ENCODE results near the gene KCNT1. TPM values are rescaled to one million over a fixed set of nuclear protein-coding genes. Genes with fewer than 3 reads are reported as not detected.

Gene KCNT1
- total RNA-seq, 1 experiment from 2014 or later: 0.17 TPM

- ChIA-PET RAD21 (ENCODE audit: low non-redundant PET in 1 of 2, low total read pairs in 2 of 2, uncharacterized antibody in 2 of 2, unreplicated experiment in 2 of 2) (no interaction called here), POLR2A (no interaction called here), CTCF (no interaction called here)
- no TSS peak for BruUV-seq (replicated peaks)
- H3K9ac ChIP-seq (ENCODE audit: low read length): no peak overlapping the region
- no peaks in the 10 kb centered on the region for H3K9me3 ChIP-seq (ENCODE audit: control insufficient read depth in 1 of 2, insufficient read depth in 1 of 2, low read depth in 1 of 2, low read length in 2 of 2)
- peaks cover 14% of the 10 kb centered on the region; the same call in 1 of the 2 replicates for H3K27me3 ChIP-seq (ENCODE audit: insufficient read depth, low read length)
- H3K9me2 ChIP-seq (ENCODE audit: insufficient read depth): no peaks in the 10 kb centered on the region
- DNase-seq (ENCODE audit: low read depth, low spot score): no peak
- no peak for TF ChIP-seq TCF7L2 (IDR thresholded peaks at IDR 0.05; ENCODE audit: borderline replicate concordance, extremely low read depth, insufficient read depth, insufficient read length)
- TF ChIP-seq ELF1 (IDR thresholded peaks at IDR 0.05; ENCODE audit: borderline replicate concordance, low read depth): no peak
- TF ChIP-seq SIN3A (IDR thresholded peaks at IDR 0.05; ENCODE audit: low read depth): no peak
- TF ChIP-seq CBX3 (IDR thresholded peaks at IDR 0.05; ENCODE audit: low read depth): no peak
- TF ChIP-seq, protein P1, sequence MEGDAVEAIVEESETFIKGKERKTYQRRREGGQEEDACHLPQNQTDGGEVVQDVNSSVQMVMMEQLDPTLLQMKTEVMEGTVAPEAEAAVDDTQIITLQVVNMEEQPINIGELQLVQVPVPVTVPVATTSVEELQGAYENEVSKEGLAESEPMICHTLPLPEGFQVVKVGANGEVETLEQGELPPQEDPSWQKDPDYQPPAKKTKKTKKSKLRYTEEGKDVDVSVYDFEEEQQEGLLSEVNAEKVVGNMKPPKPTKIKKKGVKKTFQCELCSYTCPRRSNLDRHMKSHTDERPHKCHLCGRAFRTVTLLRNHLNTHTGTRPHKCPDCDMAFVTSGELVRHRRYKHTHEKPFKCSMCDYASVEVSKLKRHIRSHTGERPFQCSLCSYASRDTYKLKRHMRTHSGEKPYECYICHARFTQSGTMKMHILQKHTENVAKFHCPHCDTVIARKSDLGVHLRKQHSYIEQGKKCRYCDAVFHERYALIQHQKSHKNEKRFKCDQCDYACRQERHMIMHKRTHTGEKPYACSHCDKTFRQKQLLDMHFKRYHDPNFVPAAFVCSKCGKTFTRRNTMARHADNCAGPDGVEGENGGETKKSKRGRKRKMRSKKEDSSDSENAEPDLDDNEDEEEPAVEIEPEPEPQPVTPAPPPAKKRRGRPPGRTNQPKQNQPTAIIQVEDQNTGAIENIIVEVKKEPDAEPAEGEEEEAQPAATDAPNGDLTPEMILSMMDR (IDR thresholded peaks at IDR 0.05 in 2 of 3, conservative IDR thresholded peaks at IDR 0.05 in 1 of 3; ENCODE audit: borderline replicate concordance in 1 of 3, insufficient read depth in 1 of 3, low read depth in 2 of 3, low read length in 2 of 3): no peak
- TF ChIP-seq EZH2 (IDR thresholded peaks at IDR 0.05): no peak
- no peak for TF ChIP-seq RAD21 (IDR thresholded peaks at IDR 0.05; ENCODE audit: low read depth)
- TF ChIP-seq ZBTB33 (IDR thresholded peaks at IDR 0.05; ENCODE audit: extremely low read depth, insufficient replicate concordance, low read length): no peak
- TF ChIP-seq ATF3 (IDR thresholded peaks at IDR 0.05): no peak
- TF ChIP-seq YY1 (IDR thresholded peaks at IDR 0.05; ENCODE audit: extremely low read depth, insufficient replicate concordance, low read depth, low read length): no peak
- no peak for TF ChIP-seq FOSL1 (IDR thresholded peaks at IDR 0.05; ENCODE audit: low read depth)
- no peak for TF ChIP-seq EGR1 (IDR thresholded peaks at IDR 0.05; ENCODE audit: low read depth)
- TF ChIP-seq SP1 (IDR thresholded peaks at IDR 0.05; ENCODE audit: low read depth): no peak
- no peak for TF ChIP-seq ZNF274 (IDR thresholded peaks at IDR 0.05; ENCODE audit: low read depth, low read length)
- no peaks in the 10 kb centered on the region for H4K20me1 ChIP-seq (ENCODE audit: insufficient read depth)
- no peaks in the 10 kb centered on the region for H3K36me3 ChIP-seq (ENCODE audit: control insufficient read depth in 1 of 2, insufficient read depth in 2 of 2, low read length in 2 of 2)
- H3K4me3 ChIP-seq (replicated peaks in 1 of 2; ENCODE audit: low read depth in 1 of 2, low read length in 2 of 2): no peak overlapping the region
- no peak overlapping the region for H3K4me2 ChIP-seq (ENCODE audit: low read length)
- intact Hi-C loops (cut with micrococcal nuclease): no loop called here
- no peak for ATAC-seq
- no peaks in the 10 kb centered on the region for H3K79me2 ChIP-seq (ENCODE audit: insufficient read depth, low read length)
- no peak overlapping the region for H2AFZ ChIP-seq (ENCODE audit: low read depth, low read length, poor library complexity, severe bottlenecking)
- no peaks in the 10 kb centered on the region for H3K4me1 ChIP-seq (ENCODE audit: control insufficient read depth in 1 of 2, insufficient read depth in 2 of 2, low read length in 2 of 2)
- H3K27ac ChIP-seq (ENCODE audit: low read depth, low read length): no peak overlapping the region
Measured at GRCh38 chr9:135711391-135711790, 9.4 kb downstream of the KCNT1 start.

All from HCT116 (cell line).